Retina (tissue), 1 donor: Measurements from ENCODE around the gene FNBP1.

Experiments
- DNase-seq: peaks from one replicate; pipeline ENCODE4 v3.0.0-alpha.2; 2016

Gene FNBP1

DNA sequence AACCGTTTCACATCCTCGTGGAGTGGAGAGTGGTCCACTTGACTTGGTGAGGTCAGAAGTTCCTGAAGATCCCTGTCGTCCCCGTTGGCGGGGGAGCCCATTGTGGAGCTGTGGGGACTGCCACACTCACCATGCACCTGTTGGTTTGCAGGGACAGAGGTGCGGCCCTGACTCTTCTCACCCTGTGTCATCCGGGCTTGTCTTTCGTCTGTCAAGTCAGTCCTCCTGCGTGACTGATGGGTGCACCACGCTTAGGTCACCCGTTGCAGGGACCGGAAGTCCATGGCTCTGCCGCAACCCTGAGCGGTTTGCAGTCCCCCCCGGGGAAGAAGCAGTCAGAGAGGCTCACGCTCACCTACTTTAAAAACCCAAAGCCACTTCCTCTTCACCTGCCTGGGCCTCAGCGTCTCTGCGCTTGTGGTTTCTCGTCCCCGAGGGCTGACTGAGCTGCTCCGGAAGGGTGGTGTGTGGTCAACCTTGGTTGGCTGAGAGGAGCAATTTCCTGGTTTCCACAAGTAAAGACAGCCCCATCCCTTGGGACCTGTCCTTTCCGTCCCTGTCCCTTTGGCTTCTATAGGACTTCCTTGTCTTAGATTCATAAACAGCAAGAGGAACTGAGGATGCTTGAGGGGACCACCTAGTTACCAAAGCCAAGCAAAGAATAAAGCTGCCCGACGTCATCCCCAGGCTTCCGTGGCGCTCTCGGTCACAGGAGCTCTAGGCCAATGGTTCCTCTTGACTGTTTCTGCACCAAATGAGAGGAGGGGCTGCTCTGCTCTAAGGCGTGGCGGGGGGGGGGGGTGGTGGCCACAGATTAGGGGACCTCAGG, 154.5 kb downstream of the FNBP1 start:
- DNase-seq = no peak

- no peak for DNase-seq
Measured at GRCh38 chr9:129887334-129888292, 155.4 kb downstream of the FNBP1 start.

DNA sequence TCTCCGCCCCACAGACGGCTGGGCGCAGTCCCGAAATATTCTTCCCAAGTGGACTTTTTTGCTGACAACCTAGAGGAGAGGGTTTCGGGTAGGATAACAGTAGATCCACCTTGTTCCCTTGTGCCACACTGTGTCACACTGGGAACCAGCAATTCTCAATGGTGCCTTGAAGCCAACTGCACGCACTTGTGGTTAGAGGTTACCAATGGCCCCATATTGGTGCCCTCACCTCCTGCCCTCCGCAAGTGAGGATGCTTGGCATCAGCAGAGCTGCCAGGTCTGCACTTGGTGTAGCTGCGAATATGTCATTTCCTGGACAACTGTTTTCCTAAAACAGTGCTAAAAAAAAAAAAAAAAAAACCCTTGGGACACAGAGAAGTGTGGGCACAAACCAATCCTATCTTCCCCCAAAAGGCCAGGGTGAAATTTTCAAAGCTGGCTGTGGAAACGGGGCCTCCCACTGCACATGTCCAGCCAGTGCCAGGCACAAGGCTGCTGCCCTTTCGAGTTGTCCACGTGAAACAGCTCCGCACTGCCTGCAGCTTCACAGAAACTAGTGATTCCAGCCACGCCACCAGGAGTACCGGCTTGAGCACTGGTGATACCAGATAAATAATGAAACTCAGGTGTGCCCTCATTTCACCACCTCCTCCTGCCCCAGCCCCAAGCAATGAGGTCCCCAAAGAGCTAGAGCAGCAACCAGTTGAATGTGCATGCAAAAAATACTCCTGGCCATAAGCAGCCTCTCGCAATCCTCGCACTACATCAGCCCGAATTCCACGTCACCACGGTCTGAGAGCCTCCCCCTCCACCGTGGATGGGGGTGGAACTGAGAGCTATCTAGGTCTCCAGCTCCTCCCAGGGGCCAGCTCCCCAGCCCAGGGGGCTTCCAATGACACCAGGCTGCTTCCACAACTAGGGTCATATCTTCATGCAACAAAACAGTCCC, 156.5 kb downstream of the FNBP1 start:
- DNase-seq = no peak

- peak; percentile 89 for DNase-seq
Measured at GRCh38 chr9:129885670-129886106, 157.3 kb downstream of the FNBP1 start.

- DNase-seq = peak; percentile 62
Measured at GRCh38 chr9:129885018-129885669, 157.8 kb downstream of the FNBP1 start.

DNA sequence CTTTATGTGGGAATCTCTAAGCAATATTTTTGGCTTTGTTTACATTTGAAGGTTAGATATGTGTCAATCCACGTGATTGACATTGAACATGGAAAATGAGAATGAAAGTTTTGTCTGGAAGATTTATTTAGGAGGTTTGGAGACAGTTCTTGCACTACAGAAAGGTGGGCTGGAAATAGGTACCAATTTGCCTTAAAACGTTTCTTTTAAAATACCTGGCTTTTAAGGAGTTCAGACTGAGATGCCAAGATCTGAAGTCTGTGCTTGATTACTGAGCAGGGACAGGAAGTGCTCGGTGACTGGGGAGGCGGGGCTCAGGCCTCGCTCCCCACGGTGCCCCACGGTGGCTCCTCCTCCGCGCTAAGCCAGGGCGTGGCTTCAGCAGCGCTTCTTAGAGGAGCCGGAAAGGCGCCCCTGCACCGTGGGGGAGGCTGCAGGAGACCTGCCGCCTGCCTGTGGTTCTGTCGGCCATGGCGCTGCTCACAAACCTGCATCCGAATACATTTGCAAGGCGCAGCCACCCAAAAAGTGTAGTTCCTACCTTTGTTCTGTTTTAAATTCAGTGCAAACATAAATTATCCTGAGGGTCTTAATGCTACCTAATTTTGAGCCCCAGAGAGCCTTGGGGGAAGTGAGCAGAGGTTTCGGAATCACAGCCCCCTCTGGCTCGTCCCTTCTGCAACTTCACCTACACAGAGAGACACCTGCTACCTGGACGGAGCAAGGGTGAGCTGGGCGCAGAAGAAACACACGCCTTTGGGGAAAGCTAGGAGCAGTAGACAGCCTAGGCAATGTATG, 158.6 kb downstream of the FNBP1 start:
- peak; percentile 88 for DNase-seq

GRCh38 chr9:129881547-129882324, 161.3 kb downstream of the FNBP1 start:
- DNase-seq = no peak

GRCh38 chr9:129880654-129881546, 162.1 kb downstream of the FNBP1 start:
- no peak for DNase-seq

DNA sequence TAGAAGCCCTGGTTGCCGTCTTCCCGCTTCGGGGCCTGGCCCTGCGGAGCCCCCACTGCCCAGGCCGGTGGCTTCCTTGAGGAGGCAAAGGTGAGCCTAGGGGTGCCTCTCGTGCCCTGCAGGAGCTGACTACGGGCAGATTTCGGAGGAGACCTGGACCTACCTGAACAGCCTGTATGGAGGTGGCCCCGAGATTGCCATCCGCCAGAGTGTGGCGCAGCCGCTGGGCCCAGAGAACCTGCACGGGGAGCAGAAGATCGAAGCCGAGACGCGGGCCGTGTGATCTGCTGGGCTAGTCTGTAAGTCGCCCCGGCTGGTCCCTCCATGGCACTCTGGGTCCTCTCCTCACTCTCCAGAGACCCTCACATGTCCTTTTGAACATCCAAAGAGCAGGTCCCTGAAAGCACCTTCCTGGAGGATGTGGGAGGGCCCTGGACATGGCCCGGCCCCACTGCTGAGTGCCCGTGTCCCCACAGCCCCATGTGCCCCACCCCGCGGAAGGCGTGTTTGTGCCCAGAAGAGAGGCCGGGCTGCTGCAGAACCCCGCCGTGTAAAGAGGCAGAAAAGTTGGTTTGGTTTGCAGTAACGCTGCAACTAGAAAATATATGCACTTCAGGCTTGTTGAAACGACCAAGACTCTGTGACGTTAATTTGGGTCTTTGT, 162.9 kb downstream of the FNBP1 start:
- no peak for DNase-seq

DNA sequence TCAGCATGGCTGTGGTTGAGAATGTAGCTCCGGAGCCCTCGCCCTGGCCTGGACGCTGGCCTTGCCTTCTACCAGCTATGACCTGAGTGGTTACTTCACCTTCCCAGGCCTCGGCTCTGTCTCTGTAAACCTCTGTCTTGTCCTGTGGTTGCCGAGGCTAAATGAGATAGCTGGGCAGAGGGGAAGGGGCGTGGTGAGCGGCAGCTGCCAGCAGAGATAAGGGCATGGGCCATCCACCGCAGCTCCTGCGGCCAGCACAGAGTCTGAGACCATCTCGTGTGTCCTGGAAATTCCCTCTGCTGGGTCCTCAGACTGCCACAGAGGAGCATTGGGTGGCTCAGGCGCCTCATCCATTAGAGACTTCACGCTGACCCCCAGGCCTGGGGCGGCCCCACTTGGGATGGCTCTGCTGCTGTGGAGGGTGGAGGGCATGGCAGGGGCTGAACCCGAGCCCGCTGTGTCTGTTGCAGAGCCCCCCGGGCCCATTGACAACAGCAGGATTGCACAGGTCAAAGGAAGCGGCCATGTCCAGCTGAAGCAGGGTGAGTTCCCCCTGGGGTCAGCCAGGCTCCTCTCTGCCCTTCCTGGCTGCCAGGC, 163.8 kb downstream of the FNBP1 start:
- DNase-seq = no peak

GRCh38 chr9:129878291-129878690, 164.7 kb downstream of the FNBP1 start:
- no peak for DNase-seq

- no peak for DNase-seq
Measured at GRCh38 chr9:129876815-129877214, 166.2 kb downstream of the FNBP1 start.

DNA sequence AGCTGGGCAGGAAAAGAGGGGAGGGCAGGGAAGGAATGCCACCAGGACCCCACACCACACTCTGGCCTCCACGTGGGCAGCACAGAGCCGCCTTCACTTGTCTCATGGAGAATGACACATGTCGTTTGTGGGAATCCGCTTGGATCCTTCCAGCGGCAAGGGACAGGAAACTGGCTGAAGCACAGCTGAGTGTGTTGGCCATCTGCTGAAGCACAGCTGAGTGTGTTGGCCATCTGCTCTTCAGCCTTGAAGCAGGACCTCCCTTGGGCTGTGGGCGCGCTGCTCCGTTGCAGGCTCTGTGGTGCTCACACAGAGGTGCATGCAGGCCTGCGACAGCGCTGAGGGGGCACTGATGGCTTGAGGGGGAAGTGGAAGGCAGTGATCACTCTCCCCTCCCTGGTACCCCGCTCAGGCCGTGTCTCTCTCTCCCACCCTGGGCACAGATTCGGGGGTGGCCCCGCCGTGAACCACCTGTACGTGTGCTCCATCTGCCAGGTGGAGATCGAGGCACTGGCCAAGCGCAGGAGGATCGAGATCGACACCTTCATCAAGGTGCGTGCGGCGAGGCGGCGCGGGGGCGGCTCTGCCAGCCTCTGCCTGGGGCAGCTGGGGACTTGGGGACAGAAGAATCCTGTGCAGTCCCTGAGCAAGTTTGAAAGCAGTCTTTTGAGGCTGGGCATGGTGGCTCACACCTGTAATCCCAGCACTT, 167.1 kb downstream of the FNBP1 start:
- DNase-seq = peak; percentile 42

GRCh38 chr9:129875181-129875611, 167.8 kb downstream of the FNBP1 start:
- DNase-seq = no peak

DNA sequence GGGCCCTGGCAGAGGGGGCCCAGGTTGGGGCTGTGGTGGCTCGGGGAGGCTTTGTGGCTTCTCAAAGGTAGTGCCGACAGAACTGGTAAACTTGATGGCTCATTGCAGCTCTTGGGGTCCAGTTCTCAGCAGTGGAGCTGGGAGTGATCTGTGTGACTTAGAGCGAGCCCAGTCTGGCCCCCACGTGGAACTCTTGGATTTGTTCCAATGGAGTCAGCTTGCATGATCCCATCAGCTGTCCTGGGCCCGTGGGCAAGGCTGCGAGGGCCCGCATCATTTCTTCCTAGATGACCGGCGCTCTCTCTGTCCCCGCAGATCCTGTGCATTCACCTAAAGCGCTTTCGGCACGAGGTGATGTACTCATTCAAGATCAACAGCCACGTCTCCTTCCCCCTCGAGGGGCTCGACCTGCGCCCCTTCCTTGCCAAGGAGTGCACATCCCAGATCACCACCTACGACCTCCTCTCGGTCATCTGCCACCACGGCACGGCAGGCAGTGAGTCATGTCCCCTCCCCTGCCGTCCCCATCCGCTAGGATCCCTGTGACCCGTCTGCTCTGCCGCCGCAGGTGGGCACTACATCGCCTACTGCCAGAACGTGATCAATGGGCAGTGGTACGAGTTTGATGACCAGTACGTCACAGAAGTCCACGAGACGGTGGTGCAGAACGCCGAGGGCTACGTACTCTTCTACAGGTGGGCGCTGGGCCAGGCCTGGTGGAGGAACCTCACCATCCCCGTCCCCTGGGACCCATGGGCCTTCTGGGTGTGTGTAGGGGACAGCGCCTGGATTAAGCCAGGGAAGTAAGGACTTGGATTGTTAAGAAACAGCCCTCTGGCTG, 168.5 kb downstream of the FNBP1 start:
- DNase-seq = no peak

GRCh38 chr9:129873563-129874190, 169.3 kb downstream of the FNBP1 start:
- DNase-seq = no peak
